HCT116 (cell line): Measurements from ENCODE around the gene SLC25A51. TPM values are rescaled to one million over a fixed set of nuclear protein-coding genes. Genes with fewer than 3 reads are reported as not detected.

Source experiments
- ATAC-seq: fragments of 200-7000 bp; cut with Tn5 transposase; 2 replicates; pipeline ENCODE4 v1.9.1; 2020; ENCODE audit warnings: mild to moderate bottlenecking, moderate library complexity
- BruUV-seq: library from RNA; stranded (reverse); fragments of 400-500 nt; replicated peaks from 2 replicates; lab custom pipeline; 2021; lab: Mats Ljungman, UMichigan
- CTCF ChIA-PET: fragments of 300-600 bp; sonication (Branson Sonifier 250); formaldehyde crosslinking; loops from one replicate; lab custom pipeline; 2021; ENCODE audit warnings: antibody characterized with exemption; lab: Charles Lee
- POLR2A ChIA-PET: fragments of 300-600, 350-600 bp; sonication (Branson Sonifier 250); formaldehyde crosslinking; loops from one replicate; lab custom pipeline; 2021; ENCODE audit warnings: antibody characterized with exemption; lab: Charles Lee
- RAD21 ChIA-PET, 2 experiments: fragments of 300-600 bp; sonication (Branson Sonifier 250); formaldehyde crosslinking; loops; one replicate each; lab custom pipeline; 2023; ENCODE audit warnings: low total read pairs in 2 of 2; ENCODE audit not compliant: uncharacterized antibody in 2 of 2, unreplicated experiment in 2 of 2, low non-redundant PET in 1 of 2; lab: Charles Lee
- DNase-seq: peaks from one replicate; pipeline ENCODE4 v3.0.0-alpha.2; 2010; ENCODE audit warnings: low read depth, low spot score
- H2AFZ ChIP-seq: fragments of 200-600 bp; shearing (Covaris generic), sonication (generic); 2 replicates; pipeline ENCODE4 v1.6.1; 2017; ENCODE audit warnings: low read depth, mixed run types, mixed read lengths, antibody characterized with exemption, low read length; ENCODE audit not compliant: poor library complexity, severe bottlenecking
- H3K27ac ChIP-seq: 2 replicates; pipeline ENCODE4 v1.5.1; 2012; ENCODE audit warnings: low read depth, low read length
- H3K27me3 ChIP-seq: fragments of 200-600 bp; sonication (generic); 2 replicates; pipeline ENCODE4 v1.6.1; 2016; ENCODE audit warnings: mixed run types, low read length, mixed read lengths; ENCODE audit not compliant: insufficient read depth
- H3K36me3 ChIP-seq, 2 experiments: fragments of 200-500 bp in 1 of 2; fragments of 200-600 bp in 1 of 2; sonication (Bioruptor generic) in 1 of 2; sonication (generic) in 1 of 2; 2 replicates each; pipeline versions ENCODE4 v1.5.1 to v1.6.1; 2014 to 2016; ENCODE audit warnings: low read length in 2 of 2, inconsistent platforms in 1 of 2, mixed read lengths in 1 of 2, mixed run types in 1 of 2; ENCODE audit not compliant: insufficient read depth in 2 of 2, control insufficient read depth in 1 of 2
- H3K4me1 ChIP-seq, 2 experiments: fragments of 200-600 bp in 1 of 2; sonication (generic) in 1 of 2; 2 replicates each; pipeline versions ENCODE4 v1.5.1 to v1.6.1; 2012 to 2017; ENCODE audit warnings: low read length in 2 of 2, inconsistent platforms in 1 of 2, mild to moderate bottlenecking in 1 of 2, mixed read lengths in 1 of 2, mixed run types in 1 of 2, moderate library complexity in 1 of 2; ENCODE audit not compliant: insufficient read depth in 2 of 2, control insufficient read depth in 1 of 2
- H3K4me2 ChIP-seq: fragments of 200-600 bp; sonication (generic); 2 replicates; pipeline ENCODE4 v1.6.1; 2017; ENCODE audit warnings: mixed run types, low read length, mixed read lengths
- H3K4me3 ChIP-seq, 2 experiments: fragments of 200-600 bp in 1 of 2; sonication (generic) in 1 of 2; replicated peaks in 1 of 2; 2 replicates each; pipeline ENCODE4 v1.5.1; 2011 to 2016; ENCODE audit warnings: low read length in 2 of 2, control low read depth in 1 of 2, low read depth in 1 of 2, mild to moderate bottlenecking in 1 of 2, mixed read lengths in 1 of 2, mixed run types in 1 of 2
- H3K79me2 ChIP-seq: fragments of 200-600 bp; sonication (generic); 2 replicates; pipeline ENCODE4 v1.6.1; 2017; ENCODE audit warnings: mild to moderate bottlenecking, mixed run types, low read length, moderate library complexity, mixed read lengths; ENCODE audit not compliant: insufficient read depth
- H3K9ac ChIP-seq: fragments of 200-600 bp; sonication (generic); 2 replicates; pipeline ENCODE4 v1.6.1; 2016; ENCODE audit warnings: low read length, mixed read lengths
- H3K9me2 ChIP-seq: fragments of 200-600 bp; sonication (generic), shearing (Covaris generic); 2 replicates; pipeline ENCODE4 v1.6.1; 2017; ENCODE audit warnings: mixed run types, mild to moderate bottlenecking, moderate library complexity; ENCODE audit not compliant: insufficient read depth
- H3K9me3 ChIP-seq, 2 experiments: fragments of 200-500 bp in 1 of 2; fragments of 200-600 bp in 1 of 2; sonication (Bioruptor generic) in 1 of 2; sonication (generic) in 1 of 2; 2 replicates each; pipeline ENCODE4 v1.6.1; 2014 to 2017; ENCODE audit warnings: low read length in 2 of 2, mixed read lengths in 2 of 2, inconsistent platforms in 1 of 2, low read depth in 1 of 2, mild to moderate bottlenecking in 1 of 2, mixed run types in 1 of 2, moderate library complexity in 1 of 2; ENCODE audit not compliant: control insufficient read depth in 1 of 2, insufficient read depth in 1 of 2
- H4K20me1 ChIP-seq: fragments of 200-600 bp; sonication (generic), shearing (Covaris generic); 2 replicates; pipeline ENCODE4 v1.6.1; 2017; ENCODE audit warnings: mixed run types, mild to moderate bottlenecking, moderate library complexity; ENCODE audit not compliant: insufficient read depth
- CBX3 ChIP-seq: IDR thresholded peaks from 2 replicates; pipeline ENCODE4 v1.6.1; 2012; ENCODE audit warnings: low read depth
- CEBPB ChIP-seq: IDR thresholded peaks from 2 replicates; pipeline ENCODE4 v1.6.1; 2012; ENCODE audit warnings: low read depth
- EGR1 ChIP-seq: IDR thresholded peaks from 2 replicates; pipeline ENCODE4 v1.6.1; 2012; ENCODE audit warnings: low read depth
- FOSL1 ChIP-seq: IDR thresholded peaks from 2 replicates; pipeline ENCODE4 v1.6.1; 2012; ENCODE audit warnings: low read depth
- JUND ChIP-seq: IDR thresholded peaks from 2 replicates; pipeline ENCODE4 v1.6.1; 2012
- SP1 ChIP-seq: IDR thresholded peaks from 2 replicates; pipeline ENCODE4 v1.6.1; 2012; ENCODE audit warnings: low read depth
- TCF7L2 ChIP-seq: IDR thresholded peaks from 2 replicates; pipeline ENCODE4 v1.7.0; 2011; ENCODE audit warnings: borderline replicate concordance, inconsistent platforms; ENCODE audit not compliant: insufficient read depth, insufficient read length; ENCODE audit errors: extremely low read depth
- intact Hi-C: fragments of 100-400 bp; cut with micrococcal nuclease; formaldehyde crosslinking; loops from 2 replicates; pipeline ENCODE4 v1.10.0; 2022
- total RNA-seq: library from RNA; stranded (reverse); gene quantifications from one replicate; pipeline ENCODE4 v1.2.1, GENCODE V29; 2021; ENCODE audit not compliant: unreplicated experiment

SLC25A51 gene
- total RNA-seq, 1 experiment from 2014 or later, result 27.3 TPM

DNA sequence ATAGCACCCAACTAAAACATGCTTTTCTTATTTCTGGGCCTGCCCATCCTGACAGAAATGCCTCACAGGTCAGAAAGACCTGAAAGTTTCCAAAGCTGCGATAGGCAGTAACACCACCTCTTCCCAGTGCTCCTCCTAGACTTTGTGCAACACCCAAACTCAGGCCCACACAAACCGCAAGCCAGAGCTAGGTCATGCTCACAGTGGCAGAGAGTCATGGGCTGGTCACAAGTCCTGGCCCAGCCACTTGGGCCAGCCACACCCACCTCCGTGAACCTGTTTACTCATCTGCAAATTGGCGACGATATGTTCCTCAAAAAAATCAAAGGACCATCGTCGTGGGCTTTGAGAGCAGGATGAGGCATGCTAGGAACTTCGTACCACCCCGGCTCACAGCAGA lies 44.0 kb upstream of the SLC25A51 start:
- Histone ChIP-seq H3K4me1 (peaks cover 46 to 89% of the 10 kb centered on the region in 2 experiments), H3K4me3 (no peak overlapping the region), H3K27me3 (no peaks in the 10 kb centered on the region), H3K4me2 (no peak overlapping the region), H3K36me3 (peaks cover 2 to 29% of the 10 kb centered on the region in 2 experiments; a peak in 2 of 4 replicates), H2AFZ (no peak overlapping the region), H3K9ac (no peak overlapping the region), H3K9me3 (no peaks in the 10 kb centered on the region), H3K9me2 (no peaks in the 10 kb centered on the region), H3K27ac (no peak overlapping the region), H3K79me2 (no peaks in the 10 kb centered on the region; the same call in 1 of the 2 replicates), H4K20me1 (no peaks in the 10 kb centered on the region; the same call in 1 of the 2 replicates)
- intact Hi-C loops, result no loop called here
- TSS peak; percentile 7 for BruUV-seq
- DNase-seq, result no peak
- ChIA-PET RAD21 (no interaction called here), CTCF (no interaction called here), POLR2A (no interaction called here)
- ATAC-seq, result no peak
- TF ChIP-seq EGR1 (no peak), CEBPB (no peak), SP1 (no peak), JUND (no peak), FOSL1 (no peak), TCF7L2 (no peak)
- TF ChIP-seq, all 23 proteins: peak for 0

GRCh38 chr9:37947471-37947870 lies 43.5 kb upstream of the SLC25A51 start:
- POLR2A ChIA-PET, result no interaction called here
- intact Hi-C loops, result no loop called here
- H3K9me2 ChIP-seq, result no peaks in the 10 kb centered on the region
- H3K9me3 ChIP-seq, result no peaks in the 10 kb centered on the region
- no peak overlapping the region for H2AFZ ChIP-seq
- no peak overlapping the region for H3K27ac ChIP-seq
- peaks cover 2 to 29% of the 10 kb centered on the region in 2 experiments; a peak in 2 of 4 replicates for H3K36me3 ChIP-seq
- peaks cover 46 to 89% of the 10 kb centered on the region in 2 experiments for H3K4me1 ChIP-seq
- no peak overlapping the region for H3K4me3 ChIP-seq
- H4K20me1 ChIP-seq, result no peaks in the 10 kb centered on the region; the same call in 1 of the 2 replicates
- H3K27me3 ChIP-seq, result no peaks in the 10 kb centered on the region
- DNase-seq (no peak), ATAC-seq (no peak)
- no peak overlapping the region for H3K4me2 ChIP-seq
- H3K9ac ChIP-seq, result no peak overlapping the region
- TF ChIP-seq JUND (no peak), CBX3 (no peak)
- CTCF ChIA-PET, result no interaction called here
- no TSS peak for BruUV-seq
- RAD21 ChIA-PET, result no interaction called here
- H3K79me2 ChIP-seq, result no peaks in the 10 kb centered on the region
